Vagina (tissue), 2 donors: ENCODE measurements around the gene C7.

Experiments used
- POLR2A ChIP-seq, 2 donors: fragments of 450-650 bp; IDR thresholded peaks; one replicate each; pipeline ENCODE4 v1.6.1; 2017; ENCODE audit warnings: antibody characterized with exemption in 2 of 2, mild to moderate bottlenecking in 2 of 2, moderate library complexity in 2 of 2
- TF ChIP-seq, protein P1 (sequence below), 3 experiments: fragments of 450-650 bp in 2 of 3; fragments of 200-600 bp in 1 of 3; sonication (generic) in 1 of 3; IDR thresholded peaks; one replicate each; pipeline ENCODE4 v1.5.1; 2017 to 2019; ENCODE audit warnings: antibody characterized with exemption in 3 of 3, mild to moderate bottlenecking in 2 of 3, moderate library complexity in 2 of 3

GRCh38 chr5:40986666-40987065 is 77.4 kb downstream of the C7 start:
- TF ChIP-seq, protein P1, sequence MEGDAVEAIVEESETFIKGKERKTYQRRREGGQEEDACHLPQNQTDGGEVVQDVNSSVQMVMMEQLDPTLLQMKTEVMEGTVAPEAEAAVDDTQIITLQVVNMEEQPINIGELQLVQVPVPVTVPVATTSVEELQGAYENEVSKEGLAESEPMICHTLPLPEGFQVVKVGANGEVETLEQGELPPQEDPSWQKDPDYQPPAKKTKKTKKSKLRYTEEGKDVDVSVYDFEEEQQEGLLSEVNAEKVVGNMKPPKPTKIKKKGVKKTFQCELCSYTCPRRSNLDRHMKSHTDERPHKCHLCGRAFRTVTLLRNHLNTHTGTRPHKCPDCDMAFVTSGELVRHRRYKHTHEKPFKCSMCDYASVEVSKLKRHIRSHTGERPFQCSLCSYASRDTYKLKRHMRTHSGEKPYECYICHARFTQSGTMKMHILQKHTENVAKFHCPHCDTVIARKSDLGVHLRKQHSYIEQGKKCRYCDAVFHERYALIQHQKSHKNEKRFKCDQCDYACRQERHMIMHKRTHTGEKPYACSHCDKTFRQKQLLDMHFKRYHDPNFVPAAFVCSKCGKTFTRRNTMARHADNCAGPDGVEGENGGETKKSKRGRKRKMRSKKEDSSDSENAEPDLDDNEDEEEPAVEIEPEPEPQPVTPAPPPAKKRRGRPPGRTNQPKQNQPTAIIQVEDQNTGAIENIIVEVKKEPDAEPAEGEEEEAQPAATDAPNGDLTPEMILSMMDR (IDR thresholded peaks at IDR 0.05): no peak
- no peak for TF ChIP-seq POLR2A (IDR thresholded peaks at IDR 0.05)
